WTC11 (cell line): Measurements from ENCODE around the gene CRADD. TPM values are rescaled to one million over a fixed set of nuclear protein-coding genes. Genes with fewer than 3 reads are reported as not detected.

Source experiments
- ATAC-seq: fragments of 200-7000 bp; cut with Tn5 transposase; 2 replicates; pipeline ENCODE4 v1.10.0; 2021; ENCODE audit warnings: mild to moderate bottlenecking, moderate library complexity
- CTCF ChIA-PET: fragments of 300-600 bp; sonication (Branson Sonifier 250); formaldehyde crosslinking; loops from one replicate; lab custom pipeline; 2021; ENCODE audit warnings: antibody characterized with exemption; lab: Charles Lee
- POLR2A ChIA-PET: fragments of 350-600 bp; sonication (Branson Sonifier 250); formaldehyde crosslinking; loops from one replicate; lab custom pipeline; 2021; ENCODE audit warnings: antibody characterized with exemption; lab: Charles Lee
- DNase-seq: peaks from one replicate; pipeline ENCODE4 v3.0.0; 2021; ENCODE audit warnings: low spot score
- H3K27ac Mint-ChIP-seq: 2 replicates; pipeline ENCODE4 v1.8.0; 2021; ENCODE audit warnings: mixed read lengths
- H3K27me3 Mint-ChIP-seq: 2 replicates; pipeline ENCODE4 v1.8.0; 2021; ENCODE audit warnings: low read depth, mild to moderate bottlenecking, moderate library complexity, mixed read lengths
- H3K36me3 Mint-ChIP-seq: 2 replicates; pipeline ENCODE4 v1.8.0; 2021; ENCODE audit warnings: mixed read lengths
- H3K4me1 Mint-ChIP-seq: 2 replicates; pipeline ENCODE4 v1.8.0; 2022; ENCODE audit warnings: mixed read lengths
- H3K4me3 Mint-ChIP-seq: 2 replicates; pipeline ENCODE4 v1.8.0; 2021; ENCODE audit warnings: mild to moderate bottlenecking, moderate library complexity, mixed read lengths
- H3K9me3 Mint-ChIP-seq: 2 replicates; pipeline ENCODE4 v1.8.0; 2021; ENCODE audit warnings: mixed read lengths
- CREM ChIP-seq: sonication (generic); formaldehyde crosslinking; IDR thresholded peaks from 2 replicates; pipeline ENCODE4 v1.8.1; 2022; ENCODE audit warnings: mild to moderate bottlenecking, missing genetic modification reagents, moderate library complexity
- FOXP1 ChIP-seq: sonication (generic); formaldehyde crosslinking; IDR thresholded peaks from 2 replicates; pipeline ENCODE4 v1.8.0; 2022; ENCODE audit warnings: missing genetic modification reagents, mild to moderate bottlenecking, moderate library complexity, borderline replicate concordance
- GRHL2 ChIP-seq: fragments of 250-450 bp; sonication (Bioruptor Pico); IDR thresholded peaks from 2 replicates; pipeline ENCODE4 v1.8.0; 2022; ENCODE audit warnings: mild to moderate bottlenecking, moderate library complexity; ENCODE audit not compliant: insufficient replicate concordance, severe bottlenecking
- IRF2 ChIP-seq: sonication (generic); formaldehyde crosslinking; IDR thresholded peaks from 2 replicates; pipeline ENCODE4 v1.8.0; 2022; ENCODE audit warnings: low read depth, missing genetic modification reagents, borderline replicate concordance
- MYBL2 ChIP-seq: sonication (generic); formaldehyde crosslinking; IDR thresholded peaks from 2 replicates; pipeline ENCODE4 v1.8.1; 2023; ENCODE audit warnings: mild to moderate bottlenecking, moderate library complexity, missing genetic modification reagents
- NFE2L1 ChIP-seq: sonication (generic); formaldehyde crosslinking; IDR thresholded peaks from 2 replicates; pipeline ENCODE4 v1.8.1; 2023; ENCODE audit warnings: missing genetic modification reagents
- NR1H2 ChIP-seq: sonication (generic); formaldehyde crosslinking; IDR thresholded peaks from 2 replicates; pipeline ENCODE4 v1.9.0; 2021; ENCODE audit warnings: mild to moderate bottlenecking, moderate library complexity, missing genetic modification reagents
- NR3C1 ChIP-seq: sonication (generic); formaldehyde crosslinking; conservative IDR thresholded peaks from 2 replicates; pipeline ENCODE4 v1.8.1; 2023; ENCODE audit warnings: low read depth, mild to moderate bottlenecking, missing genetic modification reagents
- RORB ChIP-seq: fragments of 250-450 bp; sonication (Bioruptor Pico); IDR thresholded peaks from 2 replicates; pipeline ENCODE4 v1.9.0; 2021; ENCODE audit warnings: mild to moderate bottlenecking
- SMAD3 ChIP-seq: sonication (generic); formaldehyde crosslinking; IDR thresholded peaks from 2 replicates; pipeline ENCODE4 v1.8.0; 2022; ENCODE audit warnings: missing genetic modification reagents, mild to moderate bottlenecking, borderline replicate concordance
- SP1 ChIP-seq: sonication (generic); formaldehyde crosslinking; conservative IDR thresholded peaks from 2 replicates; pipeline ENCODE4 v1.8.1; 2022; ENCODE audit warnings: missing genetic modification reagents
- TEAD4 ChIP-seq: sonication (generic); formaldehyde crosslinking; IDR thresholded peaks from 2 replicates; pipeline ENCODE4 v1.8.0; 2022; ENCODE audit warnings: mild to moderate bottlenecking, missing genetic modification reagents
- USF2 ChIP-seq: sonication (generic); formaldehyde crosslinking; IDR thresholded peaks from 2 replicates; pipeline ENCODE4 v1.8.1; 2023; ENCODE audit warnings: mild to moderate bottlenecking, missing genetic modification reagents, moderate library complexity
- ZNF232 ChIP-seq: sonication (generic); formaldehyde crosslinking; IDR thresholded peaks from 2 replicates; pipeline ENCODE4 v1.8.0; 2022; ENCODE audit warnings: mild to moderate bottlenecking, missing genetic modification reagents
- ZNF281 ChIP-seq: sonication (generic); formaldehyde crosslinking; IDR thresholded peaks from 2 replicates; pipeline ENCODE4 v1.8.0; 2023; ENCODE audit warnings: mild to moderate bottlenecking, missing genetic modification reagents
- total RNA-seq: library from RNA; stranded (reverse); gene quantifications from 3 replicates; pipeline ENCODE4 v1.2.3, GENCODE V29; 2021
- TF ChIP-seq, protein P1 (sequence below): sonication (generic); formaldehyde crosslinking; conservative IDR thresholded peaks from 2 replicates; pipeline ENCODE4 v1.8.1; 2022; ENCODE audit warnings: mild to moderate bottlenecking, missing genetic modification reagents
- TF ChIP-seq, protein P2 (sequence below): fragments of 250-450 bp; sonication (Bioruptor Pico); IDR thresholded peaks from 2 replicates; pipeline ENCODE4 v1.9.0; 2021; ENCODE audit warnings: moderate library complexity, mild to moderate bottlenecking, inconsistent platforms, borderline replicate concordance
- TF ChIP-seq, protein P3 (sequence below): sonication (generic); formaldehyde crosslinking; IDR thresholded peaks from 2 replicates; pipeline ENCODE4 v1.8.0; 2022; ENCODE audit warnings: mild to moderate bottlenecking, missing genetic modification reagents
- TF ChIP-seq, protein P4 (sequence below): sonication (generic); formaldehyde crosslinking; IDR thresholded peaks from 2 replicates; pipeline ENCODE4 v1.8.0; 2022; ENCODE audit warnings: mild to moderate bottlenecking, missing genetic modification reagents

The CRADD gene
- total RNA-seq, 1 experiment from 2014 or later, result 11.6 TPM

- no peak overlapping the region for H3K4me3 Mint-ChIP-seq
- H3K9me3 Mint-ChIP-seq, result no peaks in the 10 kb centered on the region
- TF ChIP-seq NR3C1 (CRISPR knock-in tag), result no peak
- TF ChIP-seq, protein P1, sequence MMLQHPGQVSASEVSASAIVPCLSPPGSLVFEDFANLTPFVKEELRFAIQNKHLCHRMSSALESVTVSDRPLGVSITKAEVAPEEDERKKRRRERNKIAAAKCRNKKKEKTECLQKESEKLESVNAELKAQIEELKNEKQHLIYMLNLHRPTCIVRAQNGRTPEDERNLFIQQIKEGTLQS (CRISPR knock-in tag), result no peak
- no peak for TF ChIP-seq NR1H2 (CRISPR knock-in tag)
- TF ChIP-seq MYBL2, result no peak
- TF ChIP-seq SP1 (CRISPR knock-in tag), result no peak
- TF ChIP-seq, protein P2, sequence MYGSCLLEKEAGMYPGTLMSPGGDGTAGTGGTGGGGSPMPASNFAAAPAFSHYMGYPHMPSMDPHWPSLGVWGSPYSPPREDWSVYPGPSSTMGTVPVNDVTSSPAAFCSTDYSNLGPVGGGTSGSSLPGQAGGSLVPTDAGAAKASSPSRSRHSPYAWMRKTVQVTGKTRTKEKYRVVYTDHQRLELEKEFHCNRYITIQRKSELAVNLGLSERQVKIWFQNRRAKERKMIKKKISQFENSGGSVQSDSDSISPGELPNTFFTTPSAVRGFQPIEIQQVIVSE, result no peak
- no peak for TF ChIP-seq RORB (CRISPR knock-in tag)
- TF ChIP-seq, protein P3, sequence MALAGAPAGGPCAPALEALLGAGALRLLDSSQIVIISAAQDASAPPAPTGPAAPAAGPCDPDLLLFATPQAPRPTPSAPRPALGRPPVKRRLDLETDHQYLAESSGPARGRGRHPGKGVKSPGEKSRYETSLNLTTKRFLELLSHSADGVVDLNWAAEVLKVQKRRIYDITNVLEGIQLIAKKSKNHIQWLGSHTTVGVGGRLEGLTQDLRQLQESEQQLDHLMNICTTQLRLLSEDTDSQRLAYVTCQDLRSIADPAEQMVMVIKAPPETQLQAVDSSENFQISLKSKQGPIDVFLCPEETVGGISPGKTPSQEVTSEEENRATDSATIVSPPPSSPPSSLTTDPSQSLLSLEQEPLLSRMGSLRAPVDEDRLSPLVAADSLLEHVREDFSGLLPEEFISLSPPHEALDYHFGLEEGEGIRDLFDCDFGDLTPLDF (CRISPR knock-in tag), result no peak
- no peak for TF ChIP-seq TEAD4
- no peak for TF ChIP-seq USF2 (CRISPR knock-in tag)
- no peak for TF ChIP-seq SMAD3 (CRISPR knock-in tag)
- TF ChIP-seq, protein P4, sequence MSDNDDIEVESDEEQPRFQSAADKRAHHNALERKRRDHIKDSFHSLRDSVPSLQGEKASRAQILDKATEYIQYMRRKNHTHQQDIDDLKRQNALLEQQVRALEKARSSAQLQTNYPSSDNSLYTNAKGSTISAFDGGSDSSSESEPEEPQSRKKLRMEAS (CRISPR knock-in tag), result no peak
- no peak for TF ChIP-seq ZNF281
- peaks cover 19% of the 10 kb centered on the region for H3K4me1 Mint-ChIP-seq
- DNase-seq (no peak), ATAC-seq (no peak)
- CTCF ChIA-PET, result interaction anchor here (1.4 kb wide), 1 partner anchor 295 kb away, joined by 3 read pairs; no protein-coding TSS in a partner anchor
- no peak overlapping the region for H3K27ac Mint-ChIP-seq
- no peaks in the 10 kb centered on the region for H3K36me3 Mint-ChIP-seq
- no peaks in the 10 kb centered on the region for H3K27me3 Mint-ChIP-seq
- POLR2A ChIA-PET, result no interaction called here
Measured at GRCh38 chr12:93807354-93807753, 130.2 kb downstream of the CRADD start.

DNA sequence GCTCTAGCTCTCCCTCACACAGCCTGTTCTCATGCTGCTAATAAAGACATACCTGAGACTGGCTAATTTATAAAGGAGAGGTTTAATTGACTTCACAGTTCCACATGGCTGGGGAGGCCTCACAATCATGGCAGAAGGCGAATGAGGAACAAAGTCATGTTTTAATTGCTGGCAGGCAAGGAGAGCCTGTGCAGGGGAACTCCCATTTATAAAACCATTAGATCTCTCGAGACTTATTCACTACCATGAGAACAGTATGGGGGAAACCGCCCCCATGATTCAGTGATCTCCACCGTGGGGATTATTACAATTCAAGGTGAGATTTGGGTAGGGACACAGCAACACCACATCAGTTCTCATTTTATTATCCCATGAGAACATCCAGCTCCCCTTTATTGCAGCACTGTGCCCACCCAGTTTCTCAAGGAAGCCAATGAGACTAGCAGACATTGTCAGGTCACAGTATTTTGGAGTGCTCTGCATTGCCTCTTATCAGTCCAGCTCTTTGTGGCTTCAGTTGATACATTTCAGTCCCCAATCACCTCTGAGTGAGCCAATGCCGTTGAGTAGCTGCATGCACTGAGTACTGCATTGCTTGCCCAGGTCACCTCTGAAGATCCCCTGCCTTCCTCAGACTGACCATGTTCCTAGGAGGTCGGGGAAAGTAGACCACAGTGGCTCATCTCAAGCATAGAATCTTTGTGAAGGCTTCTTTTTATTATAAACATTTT, 131.2 kb downstream of the CRADD start:
- no peak overlapping the region for H3K27ac Mint-ChIP-seq

More for the DNA sequence above, 131.2 kb downstream of the CRADD start:
- no peak for DNase-seq
- H3K27me3 Mint-ChIP-seq, result no peaks in the 10 kb centered on the region
- no peak for ATAC-seq
- no peak overlapping the region for H3K4me3 Mint-ChIP-seq
- CTCF ChIA-PET, result interaction anchor here (1.4 kb wide), 1 partner anchor 294 kb away, joined by 3 read pairs; no protein-coding TSS in a partner anchor
- no peak for TF ChIP-seq CREM
- no peak for TF ChIP-seq NFE2L1 (CRISPR knock-in tag)
- TF ChIP-seq, protein P1 (CRISPR knock-in tag), result no peak
- TF ChIP-seq IRF2 (CRISPR knock-in tag), result no peak
- TF ChIP-seq GRHL2 (CRISPR knock-in tag), result no peak
- TF ChIP-seq FOXP1 (CRISPR knock-in tag), result no peak
- TF ChIP-seq ZNF232 (CRISPR knock-in tag), result no peak
- TF ChIP-seq, protein P2, result no peak
- no peaks in the 10 kb centered on the region for H3K36me3 Mint-ChIP-seq
- POLR2A ChIA-PET, result no interaction called here
- H3K4me1 Mint-ChIP-seq, result peaks cover 10% of the 10 kb centered on the region
- H3K9me3 Mint-ChIP-seq, result no peaks in the 10 kb centered on the region
